Uterus (tissue), 2 donors: Measurements from ENCODE around the gene CRABP2.

Source experiments
- POLR2A ChIP-seq, 2 donors: fragments of 450-650 bp; IDR thresholded peaks; one replicate each; pipeline ENCODE4 v1.6.1; 2016; ENCODE audit warnings: antibody characterized with exemption in 2 of 2, mild to moderate bottlenecking in 1 of 2, moderate library complexity in 1 of 2
- TF ChIP-seq, protein P1 (sequence below), 4 experiments: fragments of 200-600 bp in 2 of 4; fragments of 450-650 bp in 2 of 4; sonication (generic) in 2 of 4; IDR thresholded peaks; one replicate each; pipeline ENCODE4 v1.5.1; 2016 to 2019; ENCODE audit warnings: antibody characterized with exemption in 4 of 4, mild to moderate bottlenecking in 2 of 4, moderate library complexity in 1 of 4

DNA sequence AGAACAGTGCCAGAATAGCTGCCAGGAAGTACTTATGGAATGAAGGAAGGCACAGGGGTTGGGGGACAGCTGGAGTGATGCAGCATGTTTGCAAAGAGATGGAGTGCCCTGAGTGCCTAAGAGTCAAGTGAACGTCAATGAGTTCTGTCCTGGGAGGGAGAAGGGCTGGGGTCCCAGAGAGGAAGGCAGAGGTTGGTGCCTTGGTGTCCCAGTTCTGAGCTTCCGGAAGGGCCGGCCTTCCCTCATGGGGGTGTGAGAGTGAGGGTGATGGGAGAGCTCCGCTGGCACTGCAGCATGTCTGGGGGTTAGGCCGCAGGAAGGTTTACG, 45.8 kb downstream of the CRABP2 start:
- TF ChIP-seq, protein P1, sequence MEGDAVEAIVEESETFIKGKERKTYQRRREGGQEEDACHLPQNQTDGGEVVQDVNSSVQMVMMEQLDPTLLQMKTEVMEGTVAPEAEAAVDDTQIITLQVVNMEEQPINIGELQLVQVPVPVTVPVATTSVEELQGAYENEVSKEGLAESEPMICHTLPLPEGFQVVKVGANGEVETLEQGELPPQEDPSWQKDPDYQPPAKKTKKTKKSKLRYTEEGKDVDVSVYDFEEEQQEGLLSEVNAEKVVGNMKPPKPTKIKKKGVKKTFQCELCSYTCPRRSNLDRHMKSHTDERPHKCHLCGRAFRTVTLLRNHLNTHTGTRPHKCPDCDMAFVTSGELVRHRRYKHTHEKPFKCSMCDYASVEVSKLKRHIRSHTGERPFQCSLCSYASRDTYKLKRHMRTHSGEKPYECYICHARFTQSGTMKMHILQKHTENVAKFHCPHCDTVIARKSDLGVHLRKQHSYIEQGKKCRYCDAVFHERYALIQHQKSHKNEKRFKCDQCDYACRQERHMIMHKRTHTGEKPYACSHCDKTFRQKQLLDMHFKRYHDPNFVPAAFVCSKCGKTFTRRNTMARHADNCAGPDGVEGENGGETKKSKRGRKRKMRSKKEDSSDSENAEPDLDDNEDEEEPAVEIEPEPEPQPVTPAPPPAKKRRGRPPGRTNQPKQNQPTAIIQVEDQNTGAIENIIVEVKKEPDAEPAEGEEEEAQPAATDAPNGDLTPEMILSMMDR (IDR thresholded peaks at IDR 0.05) = no peak
- no peak for TF ChIP-seq POLR2A (IDR thresholded peaks at IDR 0.05)
